B cell (primary cell): ENCODE data around the gene CCDC138. TPM values are rescaled to one million over a fixed set of nuclear protein-coding genes. Genes with fewer than 3 reads are reported as not detected.

Source experiments
- ATAC-seq: fragments of 200-7000 bp; cut with Tn5 transposase; one replicate; pipeline ENCODE4 v1.10.0; 2021; ENCODE audit warnings: low read depth, mild to moderate bottlenecking, moderate number of reproducible peaks, moderate library complexity
- CTCF ChIA-PET: fragments of 350-600 bp; sonication (Branson Sonifier 250); formaldehyde crosslinking; loops from one replicate; lab custom pipeline; 2021; ENCODE audit warnings: antibody characterized with exemption, inconsistent platforms; lab: Charles Lee
- POLR2A ChIA-PET: fragments of 350-600 bp; sonication (Branson Sonifier 250); formaldehyde crosslinking; loops from one replicate; lab custom pipeline; 2021; ENCODE audit warnings: antibody characterized with exemption; lab: Charles Lee
- DNase-seq: peaks from one replicate; pipeline ENCODE4 v3.0.0; 2013
- H2AFZ ChIP-seq: 2 replicates; pipeline ENCODE4 v1.6.1; 2012; ENCODE audit warnings: mild to moderate bottlenecking, low read depth, low read length; ENCODE audit not compliant: insufficient read depth, poor library complexity, severe bottlenecking
- H3K27ac ChIP-seq, 2 donors: 1 replicate in 1 of 2; 2 replicates in 1 of 2; pipeline ENCODE4 v1.5.1; 2012 to 2013; ENCODE audit warnings: low read length in 2 of 2, mild to moderate bottlenecking in 2 of 2, moderate library complexity in 1 of 2
- H3K27me3 ChIP-seq, 4 experiments: fragments of 200-600 bp in 1 of 4; sonication (generic) in 1 of 4; replicated peaks in 1 of 4; 1 replicate in 2 of 4; 2 replicates in 2 of 4; pipeline versions ENCODE4 v1.6.1 to v1.7.0; 2013 to 2016; ENCODE audit warnings: low read length in 3 of 4, mild to moderate bottlenecking in 2 of 4, mixed read lengths in 1 of 4, moderate library complexity in 1 of 4; ENCODE audit not compliant: insufficient read depth in 4 of 4, control insufficient read depth in 3 of 4; ENCODE audit errors: control extremely low read depth in 1 of 4
- H3K36me3 ChIP-seq, 2 experiments: replicated peaks in 1 of 2; 1 replicate in 1 of 2; 2 replicates in 1 of 2; pipeline versions ENCODE4 v1.6.1 to v1.7.1; 2013; ENCODE audit warnings: low read length in 1 of 2; ENCODE audit not compliant: insufficient read depth in 2 of 2, control insufficient read depth in 1 of 2; ENCODE audit errors: control extremely low read depth in 1 of 2, extremely low read depth in 1 of 2
- H3K4me1 ChIP-seq, 2 donors: fragments of 200-600 bp in 1 of 2; sonication (generic) in 1 of 2; 1 replicate in 1 of 2; 2 replicates in 1 of 2; pipeline versions ENCODE4 v1.5.1 to v1.6.1; 2013 to 2017; ENCODE audit warnings: low read length in 2 of 2; ENCODE audit not compliant: control insufficient read depth in 2 of 2, insufficient read depth in 2 of 2
- H3K4me2 ChIP-seq: replicated peaks from 2 replicates; pipeline ENCODE3; 2012; ENCODE audit warnings: mild to moderate bottlenecking, low read depth, low read length; ENCODE audit not compliant: poor library complexity, severe bottlenecking
- H3K4me3 ChIP-seq, 5 experiments: fragments of 200-600 bp in 1 of 5; sonication (generic) in 1 of 5; 1 replicate in 3 of 5; 2 replicates in 2 of 5; pipeline versions ENCODE4 v1.5.1 to v1.7.0; 2011 to 2016; ENCODE audit warnings: low read length in 4 of 5, mild to moderate bottlenecking in 4 of 5, low read depth in 2 of 5, control low read depth in 1 of 5, moderate library complexity in 1 of 5; ENCODE audit not compliant: insufficient read depth in 1 of 5; ENCODE audit errors: control extremely low read depth in 1 of 5, extremely low read depth in 1 of 5
- H3K79me2 ChIP-seq: fragments of 200-600 bp; sonication (generic); one replicate; pipeline ENCODE4 v1.6.0; 2016; ENCODE audit warnings: low read length; ENCODE audit not compliant: control insufficient read depth, insufficient read depth
- H3K9ac ChIP-seq: fragments of 200-600 bp; sonication (generic); 2 replicates; pipeline ENCODE4 v1.6.1; 2017; ENCODE audit warnings: mild to moderate bottlenecking, low read length, moderate library complexity
- H3K9me3 ChIP-seq, 3 donors: one replicate each; pipeline versions ENCODE4 v1.6.1 to v1.7.1; 2013; ENCODE audit warnings: low read length in 2 of 3; ENCODE audit not compliant: control insufficient read depth in 2 of 3, insufficient read depth in 1 of 3; ENCODE audit errors: control extremely low read depth in 1 of 3
- H4K20me1 ChIP-seq: 2 replicates; pipeline ENCODE4 v1.6.0; 2012; ENCODE audit warnings: mild to moderate bottlenecking, low read length; ENCODE audit not compliant: insufficient read depth, control insufficient read depth, poor library complexity, severe bottlenecking
- H3K27ac Mint-ChIP-seq: one replicate; pipeline ENCODE4 v1.8.0; 2021; ENCODE audit warnings: mixed read lengths
- H3K27me3 Mint-ChIP-seq: one replicate; pipeline ENCODE4 v1.8.0; 2021; ENCODE audit warnings: mixed read lengths
- H3K4me1 Mint-ChIP-seq: one replicate; pipeline ENCODE4 v1.8.0; 2021; ENCODE audit warnings: mixed read lengths
- H3K4me3 Mint-ChIP-seq: one replicate; pipeline ENCODE4 v1.8.0; 2021; ENCODE audit warnings: mixed read lengths
- H3K9me3 Mint-ChIP-seq: one replicate; pipeline ENCODE4 v1.8.0; 2022; ENCODE audit warnings: mixed read lengths; ENCODE audit not compliant: insufficient read depth
- EZH2 ChIP-seq: IDR thresholded peaks from 2 replicates; pipeline ENCODE4 v1.6.1; 2012; ENCODE audit warnings: borderline replicate concordance, low read depth, mild to moderate bottlenecking, moderate library complexity, low read length; ENCODE audit not compliant: insufficient read depth, poor library complexity, severe bottlenecking
- WGBS: methylation state at CpG from one replicate; pipeline ENCODE4 v1.1.5; 2013; ENCODE audit warnings: missing lambda C conversion rate; ENCODE audit not compliant: insufficient coverage; 5-methylcytosine and 5-hydroxymethylcytosine counted together
- intact Hi-C: fragments of 100-400 bp; cut with micrococcal nuclease; formaldehyde crosslinking; loops from one replicate; pipeline ENCODE4 v1.10.0; 2022
- polyA plus RNA-seq: library from polyadenylated mRNA; depleted of rRNA; stranded (reverse); fragments of >200 nt; gene quantifications from 2 replicates; pipeline ENCODE4 v1.2.3, GENCODE V29; 2012
- total RNA-seq, 2 donors: library from RNA; stranded (reverse); fragments of 120-200 nt in 1 of 2; gene quantifications; 1 replicate in 1 of 2; 2 replicates in 1 of 2; pipeline versions ENCODE4 v1.2.3 to v1.2.4, GENCODE V29; 2013 to 2022
- TF ChIP-seq, protein P1 (sequence below): fragments of 200-600 bp; IDR thresholded peaks from one replicate; pipeline ENCODE4 v1.8.0; 2022; ENCODE audit warnings: antibody characterized with exemption, mild to moderate bottlenecking

The CCDC138 gene
- total and polyA plus RNA-seq, 2 donors (not counting 1 experiment from before 2014, with no cell fraction given) = 3.3 to 16.3 TPM

DNA sequence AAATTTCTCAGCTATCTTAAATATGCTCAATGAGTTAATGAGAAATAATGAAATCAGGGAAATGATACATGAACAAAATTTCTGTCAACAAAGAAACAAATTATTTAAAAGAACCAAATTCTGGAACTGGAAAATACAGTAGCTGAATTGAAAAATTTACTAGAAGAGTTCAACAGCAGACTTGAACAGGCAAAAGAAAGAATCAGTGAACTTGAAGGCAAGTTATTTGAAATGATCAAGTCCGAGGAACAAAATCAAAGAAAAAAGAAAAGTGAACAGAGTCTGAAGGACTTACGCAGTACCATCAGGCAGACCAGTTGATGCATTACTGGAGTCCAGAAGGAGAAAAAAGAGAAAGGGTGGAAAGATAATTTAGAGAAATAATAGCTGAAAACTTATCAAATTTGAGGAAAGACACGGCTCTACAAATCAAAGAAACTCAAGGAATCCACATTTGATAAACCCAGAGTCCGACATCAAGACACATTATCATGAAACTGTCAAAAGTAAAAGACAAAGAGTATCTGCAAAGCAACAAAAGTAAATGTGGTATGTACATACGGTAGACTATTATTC lies 83.6 kb downstream of the CCDC138 start:
- 100% methylated on average over 1 of the region's 5 CpGs for WGBS
- H3K9me3 Mint-ChIP-seq = peaks cover 15% of the 10 kb centered on the region
- TF ChIP-seq, protein P1, sequence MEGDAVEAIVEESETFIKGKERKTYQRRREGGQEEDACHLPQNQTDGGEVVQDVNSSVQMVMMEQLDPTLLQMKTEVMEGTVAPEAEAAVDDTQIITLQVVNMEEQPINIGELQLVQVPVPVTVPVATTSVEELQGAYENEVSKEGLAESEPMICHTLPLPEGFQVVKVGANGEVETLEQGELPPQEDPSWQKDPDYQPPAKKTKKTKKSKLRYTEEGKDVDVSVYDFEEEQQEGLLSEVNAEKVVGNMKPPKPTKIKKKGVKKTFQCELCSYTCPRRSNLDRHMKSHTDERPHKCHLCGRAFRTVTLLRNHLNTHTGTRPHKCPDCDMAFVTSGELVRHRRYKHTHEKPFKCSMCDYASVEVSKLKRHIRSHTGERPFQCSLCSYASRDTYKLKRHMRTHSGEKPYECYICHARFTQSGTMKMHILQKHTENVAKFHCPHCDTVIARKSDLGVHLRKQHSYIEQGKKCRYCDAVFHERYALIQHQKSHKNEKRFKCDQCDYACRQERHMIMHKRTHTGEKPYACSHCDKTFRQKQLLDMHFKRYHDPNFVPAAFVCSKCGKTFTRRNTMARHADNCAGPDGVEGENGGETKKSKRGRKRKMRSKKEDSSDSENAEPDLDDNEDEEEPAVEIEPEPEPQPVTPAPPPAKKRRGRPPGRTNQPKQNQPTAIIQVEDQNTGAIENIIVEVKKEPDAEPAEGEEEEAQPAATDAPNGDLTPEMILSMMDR = no peak
- TF ChIP-seq EZH2 = no peak
- H3K27ac ChIP-seq = no peak overlapping the region
- H3K4me1 ChIP-seq = no peaks in the 10 kb centered on the region
- no peaks in the 10 kb centered on the region for H4K20me1 ChIP-seq
- no peak overlapping the region for H2AFZ ChIP-seq
- no peak overlapping the region for H3K4me3 Mint-ChIP-seq
- no peak overlapping the region for H3K27ac Mint-ChIP-seq
- ATAC-seq (no peak), DNase-seq (no peak)
- H3K4me3 ChIP-seq = no peak overlapping the region
- intact Hi-C loops = no loop called here
- H3K4me1 Mint-ChIP-seq = no peaks in the 10 kb centered on the region
- ChIA-PET CTCF (no interaction called here), POLR2A (no interaction called here)
- H3K36me3 ChIP-seq = peaks cover 0 to 6% of the 10 kb centered on the region in 2 experiments
- H3K9ac ChIP-seq = no peak overlapping the region
- no peaks in the 10 kb centered on the region for H3K79me2 ChIP-seq
- H3K27me3 Mint-ChIP-seq = no peaks in the 10 kb centered on the region
- H3K4me2 ChIP-seq = no peak overlapping the region
- peaks cover 8 to 21% (median 11%) of the 10 kb centered on the region in 3 donors for H3K9me3 ChIP-seq
- no peaks in the 10 kb centered on the region for H3K27me3 ChIP-seq

DNA sequence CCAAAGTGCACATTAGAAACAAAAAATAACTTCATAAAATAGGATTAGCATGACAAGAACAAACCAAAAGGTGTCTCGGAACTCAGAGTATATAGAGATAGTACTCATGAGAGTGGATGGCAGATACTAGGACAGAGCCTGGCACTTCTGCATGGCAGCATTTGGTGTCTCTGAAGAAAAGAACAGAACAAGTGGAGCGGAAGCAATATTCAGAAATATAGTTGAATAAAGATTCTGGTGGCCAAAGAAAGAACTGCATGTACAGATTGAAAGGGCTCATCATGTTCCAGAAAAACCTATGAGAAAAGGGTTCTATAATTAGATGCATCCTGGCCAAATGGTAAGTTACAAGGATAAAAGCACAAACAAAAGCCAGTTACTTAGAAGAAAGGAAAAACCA lies 90.9 kb downstream of the CCDC138 start:
- Histone ChIP-seq H3K36me3 (no peaks in the 10 kb centered on the region), H3K27ac (no peak overlapping the region), H3K9ac (no peak overlapping the region), H3K27me3 (no peaks in the 10 kb centered on the region), H3K4me1 (no peaks in the 10 kb centered on the region), H3K9me3 (peaks cover 0 to 5% (median 5%) of the 10 kb centered on the region in 3 donors), H3K4me3 (no peak overlapping the region), H4K20me1 (no peaks in the 10 kb centered on the region), H3K79me2 (no peaks in the 10 kb centered on the region), H2AFZ (no peak overlapping the region), H3K4me2 (no peak overlapping the region)
- CTCF ChIA-PET = interaction anchor here (0.7 kb wide), 1 partner anchor 744 kb away, joined by 3 read pairs; no protein-coding TSS in a partner anchor
- H3K9me3 Mint-ChIP-seq = peaks cover 8% of the 10 kb centered on the region
- WGBS = 100% methylated on average over 2 of the region's 2 CpGs
- H3K4me1 Mint-ChIP-seq = no peaks in the 10 kb centered on the region
- no peak overlapping the region for H3K4me3 Mint-ChIP-seq
- no peak for DNase-seq
- intact Hi-C loops = no loop called here
- TF ChIP-seq EZH2 = no peak
- TF ChIP-seq, protein P1 = no peak
- no peak overlapping the region for H3K27ac Mint-ChIP-seq
- POLR2A ChIA-PET = no interaction called here
- ATAC-seq = no peak
- no peaks in the 10 kb centered on the region for H3K27me3 Mint-ChIP-seq
